Caco-2 (cell line): ENCODE results near the gene TTC28. TPM values are rescaled to one million over a fixed set of nuclear protein-coding genes. Genes with fewer than 3 reads are reported as not detected.

Experiments
- BruUV-seq: library from RNA; stranded (reverse); fragments of 400-500 nt; replicated peaks from 2 replicates; lab custom pipeline; 2021; lab: Mats Ljungman, UMichigan
- CTCF ChIA-PET: fragments of 300-600 bp; sonication (Branson Sonifier 250); formaldehyde crosslinking; loops from one replicate; lab custom pipeline; 2022; ENCODE audit warnings: antibody characterized with exemption; lab: Charles Lee
- POLR2A ChIA-PET: fragments of 300-600 bp; sonication (Branson Sonifier 250); formaldehyde crosslinking; loops from one replicate; lab custom pipeline; 2022; ENCODE audit warnings: antibody characterized with exemption; lab: Charles Lee
- DNase-seq, 2 experiments: peaks; one replicate each; pipeline versions ENCODE4 v3.0.0 to v3.0.0-alpha.2; 2020 to 2022
- H3K27me3 ChIP-seq: replicated peaks from 2 replicates; pipeline ENCODE4 v1.6.0; 2011; ENCODE audit warnings: low read length; ENCODE audit not compliant: control insufficient read depth, insufficient read depth
- H3K36me3 ChIP-seq: 2 replicates; pipeline ENCODE4 v1.5.1; 2011; ENCODE audit warnings: low read length; ENCODE audit not compliant: control insufficient read depth, insufficient read depth
- H3K4me1 ChIP-seq: fragments of 250-450 bp; sonication (Bioruptor Pico); 2 replicates; pipeline ENCODE4 v1.5.1; 2020; ENCODE audit warnings: mild to moderate bottlenecking
- H3K4me3 ChIP-seq: 2 replicates; pipeline ENCODE4 v1.5.1; 2011; ENCODE audit warnings: low read depth, mild to moderate bottlenecking, control low read depth, low read length
- H3K9me3 ChIP-seq: fragments of 250-450 bp; sonication (Bioruptor Pico); 2 replicates; pipeline ENCODE4 v1.5.1; 2020; ENCODE audit warnings: mild to moderate bottlenecking, moderate library complexity
- H3K27ac Mint-ChIP-seq: one replicate; pipeline ENCODE4 v1.8.0; 2022; ENCODE audit warnings: mixed read lengths; ENCODE audit not compliant: unreplicated experiment
- H3K27me3 Mint-ChIP-seq: one replicate; pipeline ENCODE4 v1.8.0; 2022; ENCODE audit warnings: mixed read lengths; ENCODE audit not compliant: insufficient read depth, unreplicated experiment
- H3K36me3 Mint-ChIP-seq: one replicate; pipeline ENCODE4 v1.8.0; 2022; ENCODE audit warnings: mild to moderate bottlenecking, mixed read lengths; ENCODE audit not compliant: insufficient read depth, unreplicated experiment
- H3K4me1 Mint-ChIP-seq: one replicate; pipeline ENCODE4 v1.8.0; 2022; ENCODE audit warnings: low read depth, mixed read lengths; ENCODE audit not compliant: unreplicated experiment
- H3K4me3 Mint-ChIP-seq: one replicate; pipeline ENCODE4 v1.8.0; 2022; ENCODE audit warnings: mild to moderate bottlenecking, moderate library complexity, mixed read lengths; ENCODE audit not compliant: unreplicated experiment
- H3K9me3 Mint-ChIP-seq: one replicate; pipeline ENCODE4 v1.8.0; 2022; ENCODE audit warnings: mixed read lengths; ENCODE audit not compliant: unreplicated experiment
- intact Hi-C: fragments of 100-400 bp; cut with micrococcal nuclease; formaldehyde crosslinking; loops from one replicate; pipeline ENCODE4 v1.10.0; 2022; ENCODE audit not compliant: unreplicated experiment
- total RNA-seq: library from RNA; stranded (reverse); gene quantifications from 2 replicates; pipeline ENCODE4 v1.2.3, GENCODE V29; 2022
- TF ChIP-seq, protein P1 (sequence below), 2 experiments: fragments of 200-600 bp in 1 of 2; IDR thresholded peaks; 1 replicate in 1 of 2; 2 replicates in 1 of 2; pipeline versions ENCODE4 v1.5.1 to v1.8.0; 2011 to 2022; ENCODE audit warnings: antibody characterized with exemption in 1 of 2, control low read depth in 1 of 2, inconsistent platforms in 1 of 2, low read depth in 1 of 2, low read length in 1 of 2, mild to moderate bottlenecking in 1 of 2, moderate library complexity in 1 of 2; ENCODE audit not compliant: insufficient read depth in 1 of 2, severe bottlenecking in 1 of 2, unreplicated experiment in 1 of 2

TTC28 gene
- total RNA-seq, 1 experiment from 2014 or later, result 12.0 TPM

- intact Hi-C loops, result no loop called here
- ChIA-PET CTCF (no interaction called here), POLR2A (no interaction called here)
Measured at GRCh38 chr22:28480000-28480715, 199.5 kb downstream of the TTC28 start.

GRCh38 chr22:28478564-28478963, 201.1 kb downstream of the TTC28 start:
- TF ChIP-seq, protein P1, sequence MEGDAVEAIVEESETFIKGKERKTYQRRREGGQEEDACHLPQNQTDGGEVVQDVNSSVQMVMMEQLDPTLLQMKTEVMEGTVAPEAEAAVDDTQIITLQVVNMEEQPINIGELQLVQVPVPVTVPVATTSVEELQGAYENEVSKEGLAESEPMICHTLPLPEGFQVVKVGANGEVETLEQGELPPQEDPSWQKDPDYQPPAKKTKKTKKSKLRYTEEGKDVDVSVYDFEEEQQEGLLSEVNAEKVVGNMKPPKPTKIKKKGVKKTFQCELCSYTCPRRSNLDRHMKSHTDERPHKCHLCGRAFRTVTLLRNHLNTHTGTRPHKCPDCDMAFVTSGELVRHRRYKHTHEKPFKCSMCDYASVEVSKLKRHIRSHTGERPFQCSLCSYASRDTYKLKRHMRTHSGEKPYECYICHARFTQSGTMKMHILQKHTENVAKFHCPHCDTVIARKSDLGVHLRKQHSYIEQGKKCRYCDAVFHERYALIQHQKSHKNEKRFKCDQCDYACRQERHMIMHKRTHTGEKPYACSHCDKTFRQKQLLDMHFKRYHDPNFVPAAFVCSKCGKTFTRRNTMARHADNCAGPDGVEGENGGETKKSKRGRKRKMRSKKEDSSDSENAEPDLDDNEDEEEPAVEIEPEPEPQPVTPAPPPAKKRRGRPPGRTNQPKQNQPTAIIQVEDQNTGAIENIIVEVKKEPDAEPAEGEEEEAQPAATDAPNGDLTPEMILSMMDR (IDR thresholded peaks at IDR 0.05; ENCODE audit: insufficient read depth in 1 of 2, low read depth in 1 of 2, low read length in 1 of 2, severe bottlenecking in 1 of 2, unreplicated experiment in 1 of 2), result no peak
- intact Hi-C loops, result no loop called here
- no TSS peak for BruUV-seq
- ChIA-PET POLR2A (no interaction called here), CTCF (no interaction called here)
- no peak for DNase-seq
- H3K27me3 ChIP-seq, result no peaks in the 10 kb centered on the region
- no peaks in the 10 kb centered on the region for H3K36me3 ChIP-seq
- no peak overlapping the region for H3K27ac Mint-ChIP-seq
- no peak overlapping the region for H3K4me3 Mint-ChIP-seq
- H3K4me1 Mint-ChIP-seq, result peaks cover 8% of the 10 kb centered on the region
- peaks cover 6% of the 10 kb centered on the region for H3K27me3 Mint-ChIP-seq
- no peaks in the 10 kb centered on the region for H3K4me1 ChIP-seq
- H3K4me3 ChIP-seq, result no peak overlapping the region
- H3K9me3 ChIP-seq, result no peaks in the 10 kb centered on the region
- no peaks in the 10 kb centered on the region for H3K9me3 Mint-ChIP-seq
- H3K36me3 Mint-ChIP-seq, result no peaks in the 10 kb centered on the region

More at GRCh38 chr22:28480000-28480715, 199.5 kb downstream of the TTC28 start:
- H3K36me3 ChIP-seq, result no peaks in the 10 kb centered on the region
- DNase-seq, result no peak
- TF ChIP-seq, protein P1 (IDR thresholded peaks at IDR 0.05; ENCODE audit: insufficient read depth in 1 of 2, low read depth in 1 of 2, low read length in 1 of 2, severe bottlenecking in 1 of 2, unreplicated experiment in 1 of 2), result no peak
- H3K4me3 ChIP-seq, result no peak overlapping the region
- no peaks in the 10 kb centered on the region for H3K4me1 Mint-ChIP-seq
- 0 out of 2 replicates have a peak, but pooled peaks cover 5% of the 10 kb centered on the region for H3K4me1 ChIP-seq
- peaks cover 9% of the 10 kb centered on the region for H3K27me3 Mint-ChIP-seq
- no peak overlapping the region for H3K27ac Mint-ChIP-seq
- no peaks in the 10 kb centered on the region for H3K27me3 ChIP-seq
- BruUV-seq, result no TSS peak
- H3K4me3 Mint-ChIP-seq, result no peak overlapping the region
- no peaks in the 10 kb centered on the region for H3K9me3 Mint-ChIP-seq
- H3K9me3 ChIP-seq, result no peaks in the 10 kb centered on the region
- no peaks in the 10 kb centered on the region for H3K36me3 Mint-ChIP-seq

DNA sequence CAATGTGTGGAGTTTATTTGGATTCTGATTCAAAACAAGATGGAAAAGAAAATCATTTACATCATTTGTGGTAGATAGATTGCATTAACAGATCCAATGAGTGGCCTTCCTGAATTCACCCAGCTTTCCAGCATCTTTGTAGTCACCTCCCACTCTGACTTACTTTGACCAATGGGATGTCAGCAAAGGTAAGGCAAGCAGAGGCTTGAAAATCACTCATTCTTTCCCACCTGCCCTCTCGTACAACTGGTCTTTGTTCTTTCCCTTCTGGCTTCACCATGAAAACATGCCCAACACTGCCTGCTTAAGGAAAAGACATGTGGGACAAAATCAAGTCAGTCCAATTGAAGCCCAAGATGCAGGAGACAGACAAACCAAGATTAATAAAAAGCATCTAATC, 202.1 kb downstream of the TTC28 start:
- peaks cover 4% of the 10 kb centered on the region for H3K27me3 Mint-ChIP-seq

More for the DNA sequence above, 202.1 kb downstream of the TTC28 start:
- Mint-ChIP-seq H3K4me1 (peaks cover 8% of the 10 kb centered on the region), H3K9me3 (no peaks in the 10 kb centered on the region), H3K36me3 (no peaks in the 10 kb centered on the region), H3K27ac (no peak overlapping the region), H3K4me3 (no peak overlapping the region)
- Histone ChIP-seq H3K27me3 (no peaks in the 10 kb centered on the region), H3K4me1 (no peaks in the 10 kb centered on the region), H3K9me3 (no peaks in the 10 kb centered on the region), H3K36me3 (no peaks in the 10 kb centered on the region), H3K4me3 (no peak overlapping the region)
- intact Hi-C loops, result no loop called here
- ChIA-PET POLR2A (no interaction called here), CTCF (no interaction called here)
- TF ChIP-seq, protein P1 (IDR thresholded peaks at IDR 0.05; ENCODE audit: insufficient read depth in 1 of 2, low read depth in 1 of 2, low read length in 1 of 2, severe bottlenecking in 1 of 2, unreplicated experiment in 1 of 2), result no peak
- DNase-seq, result no peak
- no TSS peak for BruUV-seq
